ENCODE data around the gene LY6G5B.

LY6G5B gene

DNA sequence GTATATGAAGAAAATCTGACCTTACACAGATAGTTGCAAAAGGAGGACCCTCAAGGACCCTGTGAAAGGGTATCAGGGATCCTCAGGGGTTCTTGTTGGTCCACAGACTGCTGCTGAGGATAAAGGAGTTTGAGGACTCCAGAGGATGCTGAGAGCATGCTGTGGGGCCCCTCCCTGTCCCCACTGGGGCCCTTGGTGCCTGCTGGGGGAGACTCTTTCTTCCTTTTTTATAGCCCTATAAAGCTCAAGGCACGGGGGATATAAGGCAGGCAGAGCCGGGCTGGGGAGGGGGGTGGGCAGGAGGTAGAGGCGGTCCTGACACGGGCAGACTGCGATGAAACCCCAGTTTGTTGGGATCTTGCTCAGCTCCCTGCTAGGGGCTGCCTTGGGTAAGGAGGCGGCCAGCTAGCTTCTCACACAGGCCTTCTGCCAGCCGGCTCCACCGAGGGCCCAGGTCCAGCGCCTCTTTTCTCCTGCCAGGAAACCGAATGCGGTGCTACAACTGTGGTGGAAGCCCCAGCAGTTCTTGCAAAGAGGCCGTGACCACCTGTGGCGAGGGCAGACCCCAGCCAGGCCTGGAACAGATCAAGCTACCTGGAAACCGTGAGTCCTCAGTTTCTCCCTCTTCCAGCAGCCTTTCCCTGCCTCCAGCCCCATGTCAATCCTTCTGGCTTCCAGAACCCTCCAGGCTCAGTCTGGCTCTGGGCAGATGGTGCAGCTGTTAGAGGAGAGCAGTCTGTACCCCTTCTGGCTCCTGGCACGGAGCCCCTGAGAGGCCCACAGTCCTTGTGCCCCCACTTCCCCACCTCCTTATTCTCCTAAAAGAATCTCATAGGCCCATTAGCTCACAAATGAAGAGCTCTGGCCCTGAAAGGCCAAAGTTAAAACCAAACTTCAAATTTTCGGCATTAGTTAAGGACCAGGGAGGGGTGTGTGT, 45.5 kb downstream of the LY6G5B start, which contains the start of gene LY6G6D:
LY6G6D (plus strand) TSS at position 327 of the 937 bp plus-strand sequence; CDS start at position 335, 8 bp downstream.
- no peak for DNase-seq (ENCODE audit: low read depth)

DNA sequence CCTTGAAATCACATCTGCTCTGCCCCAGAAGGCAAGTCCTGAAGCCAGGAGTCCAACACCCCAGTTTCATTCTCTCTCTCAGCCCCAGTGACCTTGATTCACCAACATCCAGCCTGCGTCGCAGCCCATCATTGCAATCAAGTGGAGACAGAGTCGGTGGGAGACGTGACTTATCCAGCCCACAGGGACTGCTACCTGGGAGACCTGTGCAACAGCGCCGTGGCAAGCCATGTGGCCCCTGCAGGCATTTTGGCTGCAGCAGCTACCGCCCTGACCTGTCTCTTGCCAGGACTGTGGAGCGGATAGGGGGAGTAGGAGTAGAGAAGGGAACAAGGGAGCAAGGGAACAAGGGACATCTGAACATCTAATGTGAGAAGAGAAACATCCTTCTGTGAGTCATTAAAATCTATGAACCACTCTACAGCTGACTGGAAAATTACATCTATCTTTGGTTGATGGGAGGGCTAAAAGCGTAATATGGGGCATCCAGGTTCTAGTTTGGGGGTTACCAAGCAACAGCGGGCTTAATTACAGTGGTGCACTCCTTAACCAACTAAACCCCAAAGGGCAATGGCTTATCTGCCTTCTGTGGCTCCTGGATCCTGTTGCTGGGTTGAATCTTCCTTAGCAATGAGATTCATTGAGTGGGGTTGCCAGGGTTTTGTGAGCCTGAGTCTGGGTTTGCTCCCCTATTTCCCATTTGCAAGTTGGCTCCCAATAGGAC, 47.9 kb downstream of the LY6G5B start:
- DNase-seq (ENCODE audit: low read depth): no peak

DNA sequence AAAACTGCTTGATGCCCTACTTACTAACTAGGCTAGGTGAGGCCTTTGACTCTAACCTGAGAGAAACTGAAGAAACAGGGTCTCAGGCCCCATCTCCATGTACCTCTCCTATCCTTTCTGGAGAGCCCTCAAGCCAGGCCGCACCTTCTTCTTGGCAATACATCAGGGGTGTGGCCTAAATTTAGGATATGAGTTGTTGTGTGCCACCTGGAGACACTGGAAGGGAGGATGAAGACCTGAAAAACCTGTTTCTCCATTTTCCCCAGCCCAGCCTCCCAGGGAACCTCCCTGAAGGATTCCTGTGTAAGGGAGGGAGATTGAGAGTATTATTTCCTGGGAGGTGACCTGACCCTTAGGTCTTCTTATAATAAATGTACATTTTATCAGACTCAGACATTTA, 48.5 kb downstream of the LY6G5B start:
- DNase-seq (ENCODE audit: low read depth): no peak

DNA sequence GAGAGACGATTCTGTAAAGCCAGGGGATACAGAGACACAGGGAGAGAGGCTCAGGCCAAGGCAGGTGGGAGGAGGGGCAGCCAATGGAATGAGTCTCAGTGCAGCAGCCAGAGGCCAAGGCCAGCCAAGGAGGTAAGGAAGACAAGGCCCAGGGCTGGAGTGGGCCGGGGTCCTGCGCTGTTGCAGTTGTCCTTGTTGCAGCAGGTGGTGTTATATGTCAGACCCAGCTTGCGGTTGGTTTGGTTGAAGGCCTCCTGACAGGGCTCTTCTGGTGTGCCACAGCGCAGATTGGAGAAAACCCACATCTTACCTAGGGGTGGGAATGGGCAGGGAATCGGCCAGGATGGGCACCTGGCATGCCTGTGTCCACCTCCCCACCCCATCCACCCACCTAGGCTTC, 49.2 kb downstream of the LY6G5B start:
- DNase-seq (ENCODE audit: low read depth): no peak

- no peak for DNase-seq (ENCODE audit: low read depth)
Measured at GRCh38 chr6:31720196-31720770, 50.5 kb downstream of the LY6G5B start.

- no peak for DNase-seq (ENCODE audit: low read depth)
Measured at GRCh38 chr6:31721351-31722020, 51.7 kb downstream of the LY6G5B start, which contains the start of gene LY6G6C. Gene LY6G6C (minus strand): TSS chr6:31721746. CDS start chr6:31721679, 67 bp downstream.

DNA sequence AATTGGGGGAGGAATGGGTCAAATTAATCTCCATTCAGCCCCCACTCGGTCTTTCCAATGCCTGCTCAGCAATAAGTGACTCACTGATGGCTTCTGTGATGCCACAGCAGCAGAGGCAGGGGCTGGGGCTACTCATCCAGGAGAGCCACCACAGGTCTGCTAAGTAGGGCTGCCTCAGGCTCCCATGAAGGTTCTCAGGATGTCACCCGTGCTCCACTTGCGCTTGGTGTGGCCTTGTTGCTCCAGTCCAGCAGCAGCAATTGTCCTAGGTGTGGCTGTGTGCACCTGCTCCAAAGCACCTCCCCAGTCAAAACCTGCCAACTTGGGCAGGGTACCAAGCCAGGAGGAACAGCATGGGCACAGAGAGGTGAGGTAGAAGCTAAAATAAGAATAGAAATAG, 52.4 kb downstream of the LY6G5B start:
- no peak for DNase-seq (ENCODE audit: low read depth)

Data from HS-5 (cell line).